ENCODE data around the gene DGCR2. TPM values are rescaled to one million over a fixed set of nuclear protein-coding genes. Genes with fewer than 3 reads are reported as not detected.

Gene DGCR2
- total and polyA plus RNA-seq, 2 donors (not counting 1 experiment from before 2014, with no cell fraction given) = 34.3 to 39.5 TPM

- Histone ChIP-seq H3K9me3 (ENCODE audit: control insufficient read depth, insufficient read depth, low read depth, low read length) (no peaks in the 10 kb centered on the region), H3K4me1 (ENCODE audit: control insufficient read depth, extremely low read depth, insufficient read depth, low read length) (peaks cover 3% of the 10 kb centered on the region), H3K4me3 (replicated peaks in 1 of 4; ENCODE audit: control extremely low read depth in 1 of 4, insufficient read depth in 1 of 4, low read depth in 3 of 4, low read length in 4 of 4) (no peak overlapping the region), H3K27me3 (ENCODE audit: control insufficient read depth, insufficient read depth, low read length) (no peaks in the 10 kb centered on the region), H2AFZ (ENCODE audit: low read length) (no peak overlapping the region), H4K20me1 (ENCODE audit: control insufficient read depth, extremely low read depth, insufficient read depth, low read length) (peaks cover 4% of the 10 kb centered on the region), H3K79me2 (ENCODE audit: control insufficient read depth, insufficient read depth, low read length) (peaks cover 55% of the 10 kb centered on the region), H3K4me2 (ENCODE audit: extremely low read depth, insufficient read depth, low read length) (no peak overlapping the region), H3K9ac (ENCODE audit: insufficient read depth, low read length) (no peak overlapping the region), H3K36me3 (ENCODE audit: control insufficient read depth, insufficient read depth, low read length) (no peaks in the 10 kb centered on the region), H3K27ac (ENCODE audit: insufficient read depth, low read length) (no peak overlapping the region)
- TF ChIP-seq CTCF (conservative IDR thresholded peaks at IDR 0.05 in 1 of 2, IDR thresholded peaks at IDR 0.05 in 1 of 2; ENCODE audit: low read depth in 1 of 2, low read length in 2 of 2) (no peak), EZH2 (IDR thresholded peaks at IDR 0.05; ENCODE audit: low read length, missing control alignments) (no peak)
- no peak for DNase-seq (ENCODE audit: low read depth in 2 of 2)
Observed at GRCh38 chr22:19108807-19109197, 13.4 kb downstream of the DGCR2 start.

- Histone ChIP-seq H2AFZ (ENCODE audit: low read length) (no peak overlapping the region), H3K36me3 (ENCODE audit: control insufficient read depth, insufficient read depth, low read length) (no peaks in the 10 kb centered on the region), H3K79me2 (ENCODE audit: control insufficient read depth, insufficient read depth, low read length) (peaks cover 53% of the 10 kb centered on the region), H3K4me3 (replicated peaks in 1 of 4; ENCODE audit: control extremely low read depth in 1 of 4, insufficient read depth in 1 of 4, low read depth in 3 of 4, low read length in 4 of 4) (no peak overlapping the region), H3K4me1 (ENCODE audit: control insufficient read depth, extremely low read depth, insufficient read depth, low read length) (peaks cover 3% of the 10 kb centered on the region), H3K4me2 (ENCODE audit: extremely low read depth, insufficient read depth, low read length) (no peak overlapping the region), H3K27ac (ENCODE audit: insufficient read depth, low read length) (no peak overlapping the region), H3K9ac (ENCODE audit: insufficient read depth, low read length) (no peak overlapping the region), H3K9me3 (ENCODE audit: control insufficient read depth, insufficient read depth, low read depth, low read length) (no peaks in the 10 kb centered on the region), H4K20me1 (ENCODE audit: control insufficient read depth, extremely low read depth, insufficient read depth, low read length) (peaks cover 4% of the 10 kb centered on the region), H3K27me3 (ENCODE audit: control insufficient read depth, insufficient read depth, low read length) (no peaks in the 10 kb centered on the region)
- no peak for TF ChIP-seq CTCF (conservative IDR thresholded peaks at IDR 0.05 in 1 of 2, IDR thresholded peaks at IDR 0.05 in 1 of 2; ENCODE audit: low read depth in 1 of 2, low read length in 2 of 2)
- no peak for TF ChIP-seq EZH2 (IDR thresholded peaks at IDR 0.05; ENCODE audit: low read length, missing control alignments)
- no peak for DNase-seq (ENCODE audit: low read depth in 2 of 2)
Observed at GRCh38 chr22:19107730-19108074, 14.5 kb downstream of the DGCR2 start.

GRCh38 chr22:19106886-19107729 is 15.1 kb downstream of the DGCR2 start:
- Histone ChIP-seq H3K36me3 (ENCODE audit: control insufficient read depth, insufficient read depth, low read length) (no peaks in the 10 kb centered on the region), H4K20me1 (ENCODE audit: control insufficient read depth, extremely low read depth, insufficient read depth, low read length) (peaks cover 4% of the 10 kb centered on the region), H3K4me3 (replicated peaks in 1 of 4; ENCODE audit: control extremely low read depth in 1 of 4, insufficient read depth in 1 of 4, low read depth in 3 of 4, low read length in 4 of 4) (no peak overlapping the region), H3K9ac (ENCODE audit: insufficient read depth, low read length) (no peak overlapping the region), H3K9me3 (ENCODE audit: control insufficient read depth, insufficient read depth, low read depth, low read length) (no peaks in the 10 kb centered on the region), H2AFZ (ENCODE audit: low read length) (no peak overlapping the region), H3K27ac (ENCODE audit: insufficient read depth, low read length) (no peak overlapping the region), H3K79me2 (ENCODE audit: control insufficient read depth, insufficient read depth, low read length) (peaks cover 54% of the 10 kb centered on the region), H3K4me2 (ENCODE audit: extremely low read depth, insufficient read depth, low read length) (no peak overlapping the region), H3K4me1 (ENCODE audit: control insufficient read depth, extremely low read depth, insufficient read depth, low read length) (peaks cover 3% of the 10 kb centered on the region), H3K27me3 (ENCODE audit: control insufficient read depth, insufficient read depth, low read length) (no peaks in the 10 kb centered on the region)
- no peak for DNase-seq (ENCODE audit: low read depth in 2 of 2)
- TF ChIP-seq EZH2 (IDR thresholded peaks at IDR 0.05; ENCODE audit: low read length, missing control alignments) (no peak), CTCF (conservative IDR thresholded peaks at IDR 0.05 in 1 of 2, IDR thresholded peaks at IDR 0.05 in 1 of 2; ENCODE audit: low read depth in 1 of 2, low read length in 2 of 2) (no peak)
